Neural progenitor cell (in vitro differentiated cells): ENCODE results near the gene TRAF3. TPM values are rescaled to one million over a fixed set of nuclear protein-coding genes. Genes with fewer than 3 reads are reported as not detected.

Experiments
- DNase-seq: peaks from one replicate; pipeline ENCODE4 v3.0.0-alpha.2; 2016; ENCODE audit warnings: low spot score
- H2AFZ ChIP-seq: fragments of 200-600 bp; sonication (generic); replicated peaks from 2 replicates; pipeline ENCODE4 v1.6.1; 2016; ENCODE audit warnings: antibody characterized with exemption
- H3F3A ChIP-seq: fragments of 200-600 bp; sonication (generic); 2 replicates; pipeline ENCODE4 v1.6.1; 2016; ENCODE audit warnings: antibody characterized with exemption, low read depth
- H3K27ac ChIP-seq: fragments of 200-600 bp; sonication (generic); 2 replicates; pipeline ENCODE4 v1.5.1; 2016; ENCODE audit warnings: mild to moderate bottlenecking
- H3K27me3 ChIP-seq: fragments of 200-600 bp; sonication (generic); 2 replicates; pipeline ENCODE4 v1.6.1; 2016; ENCODE audit warnings: mild to moderate bottlenecking, moderate library complexity
- H3K36me3 ChIP-seq: fragments of 200-600 bp; sonication (generic); 2 replicates; pipeline ENCODE4 v1.5.1; 2016
- H3K4me1 ChIP-seq: fragments of 200-600 bp; sonication (generic); 2 replicates; pipeline ENCODE4 v1.6.1; 2016; ENCODE audit warnings: mixed run types
- H3K4me2 ChIP-seq: fragments of 200-600 bp; sonication (generic); 2 replicates; pipeline ENCODE4 v1.6.1; 2016
- H3K4me3 ChIP-seq: fragments of 200-600 bp; sonication (generic); 2 replicates; pipeline ENCODE4 v1.5.1; 2016
- H3K79me2 ChIP-seq: fragments of 200-600 bp; sonication (generic); 2 replicates; pipeline ENCODE4 v1.6.1; 2016; ENCODE audit warnings: low read depth
- H3K9ac ChIP-seq: fragments of 200-600 bp; sonication (generic); 2 replicates; pipeline ENCODE4 v1.6.1; 2016
- H3K9me3 ChIP-seq: fragments of 200-600 bp; sonication (generic); 2 replicates; pipeline ENCODE4 v1.5.1; 2016; ENCODE audit warnings: low read depth
- H4K20me1 ChIP-seq: fragments of 200-600 bp; sonication (generic); 2 replicates; pipeline ENCODE4 v1.6.1; 2016; ENCODE audit warnings: low read depth
- H3K27ac Mint-ChIP-seq: 3 replicates; pipeline ENCODE4 v1.8.0; 2021; ENCODE audit warnings: mixed read lengths
- H3K27me3 Mint-ChIP-seq: 2 replicates; pipeline ENCODE4 v1.8.0; 2022; ENCODE audit warnings: low read depth, mild to moderate bottlenecking, inconsistent platforms, moderate library complexity, mixed read lengths; ENCODE audit not compliant: insufficient read depth
- H3K36me3 Mint-ChIP-seq: 3 replicates; pipeline ENCODE4 v1.8.0; 2021; ENCODE audit warnings: mixed read lengths
- H3K4me1 Mint-ChIP-seq: 3 replicates; pipeline ENCODE4 v1.8.0; 2021; ENCODE audit warnings: mixed read lengths
- H3K4me3 Mint-ChIP-seq: 3 replicates; pipeline ENCODE4 v1.8.0; 2021; ENCODE audit warnings: mild to moderate bottlenecking, moderate library complexity, mixed read lengths
- H3K9me3 Mint-ChIP-seq: 3 replicates; pipeline ENCODE4 v1.8.0; 2020; ENCODE audit warnings: mixed read lengths
- EZH2 ChIP-seq: fragments of 200-600 bp; sonication (generic); IDR thresholded peaks from 2 replicates; pipeline ENCODE4 v1.6.1; 2017; ENCODE audit warnings: antibody characterized with exemption, mild to moderate bottlenecking, moderate library complexity
- EZH2phosphoT487 ChIP-seq: fragments of 200-600 bp; sonication (generic); IDR thresholded peaks from 2 replicates; pipeline ENCODE4 v1.6.1; 2017; ENCODE audit warnings: antibody characterized with exemption
- total RNA-seq: library from RNA; depleted of rRNA; stranded (reverse); fragments of >200 nt; gene quantifications from 2 replicates; pipeline ENCODE4 v1.2.3, GENCODE V29; 2015; ENCODE audit warnings: low replicate concordance
- TF ChIP-seq, protein P1 (sequence below): fragments of 200-600 bp; sonication (generic); IDR thresholded peaks from 2 replicates; pipeline ENCODE4 v1.5.1; 2017; ENCODE audit warnings: antibody characterized with exemption, mild to moderate bottlenecking

The TRAF3 gene, protein sequence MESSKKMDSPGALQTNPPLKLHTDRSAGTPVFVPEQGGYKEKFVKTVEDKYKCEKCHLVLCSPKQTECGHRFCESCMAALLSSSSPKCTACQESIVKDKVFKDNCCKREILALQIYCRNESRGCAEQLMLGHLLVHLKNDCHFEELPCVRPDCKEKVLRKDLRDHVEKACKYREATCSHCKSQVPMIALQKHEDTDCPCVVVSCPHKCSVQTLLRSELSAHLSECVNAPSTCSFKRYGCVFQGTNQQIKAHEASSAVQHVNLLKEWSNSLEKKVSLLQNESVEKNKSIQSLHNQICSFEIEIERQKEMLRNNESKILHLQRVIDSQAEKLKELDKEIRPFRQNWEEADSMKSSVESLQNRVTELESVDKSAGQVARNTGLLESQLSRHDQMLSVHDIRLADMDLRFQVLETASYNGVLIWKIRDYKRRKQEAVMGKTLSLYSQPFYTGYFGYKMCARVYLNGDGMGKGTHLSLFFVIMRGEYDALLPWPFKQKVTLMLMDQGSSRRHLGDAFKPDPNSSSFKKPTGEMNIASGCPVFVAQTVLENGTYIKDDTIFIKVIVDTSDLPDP
- 15.7 and 18.1 TPM in 2 replicates for total RNA-seq

DNA sequence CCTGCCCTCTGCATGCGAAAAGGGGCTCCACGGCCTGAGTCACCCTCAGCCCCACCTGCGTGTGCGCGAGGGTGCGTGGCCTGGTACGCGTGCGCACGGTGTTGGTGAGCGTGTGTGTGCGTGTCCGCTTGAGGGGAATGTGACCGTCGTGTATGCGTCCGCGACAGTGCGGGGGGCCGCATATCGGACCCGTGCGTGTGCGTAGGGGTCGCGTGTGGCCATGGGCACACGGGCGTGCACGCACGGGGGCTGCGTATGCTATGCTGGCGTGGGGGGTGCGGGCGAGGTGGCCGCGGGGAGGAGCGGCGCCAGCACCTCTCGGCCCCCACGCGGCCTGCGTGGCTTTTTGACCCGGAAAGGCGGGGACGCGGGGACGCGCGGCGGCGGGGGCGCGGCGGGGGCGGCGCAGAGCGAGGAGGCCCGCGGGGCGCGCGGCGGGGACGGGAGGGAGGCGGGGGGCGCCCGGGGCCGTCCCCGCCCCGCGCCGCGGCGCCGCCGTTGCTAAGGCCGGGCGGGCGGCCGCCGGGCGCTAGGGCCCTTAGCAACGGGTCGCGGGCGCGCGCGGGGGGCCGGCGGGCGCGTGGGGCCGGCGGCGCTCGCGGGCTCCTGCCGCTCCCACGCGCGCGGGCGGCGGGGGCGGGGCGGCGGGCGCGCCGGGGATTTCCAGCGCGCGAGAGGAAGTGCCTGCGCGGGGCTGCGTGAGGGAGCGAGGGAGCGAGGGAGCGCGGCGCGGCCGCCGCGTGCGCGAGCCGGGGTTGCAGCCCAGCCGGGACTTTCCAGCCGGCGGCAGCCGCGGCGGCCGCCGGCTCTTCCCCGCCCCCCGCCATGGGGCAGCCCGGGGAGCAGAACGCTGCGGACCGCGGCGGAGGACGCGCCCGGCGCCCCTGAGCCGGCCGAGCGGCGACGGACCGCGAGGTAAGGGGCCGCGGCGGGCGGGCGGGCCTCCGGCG lies at the start of gene TRAF3:
Gene TRAF3, plus strand, starts transcription at position 689 of the 950 bp plus-strand sequence. CDS start 92,753 bp downstream, outside the sequence.
- Mint-ChIP-seq H3K9me3 (no peaks in the 10 kb centered on the region), H3K36me3 (no peaks in the 10 kb centered on the region), H3K4me3 (peak within 1 kb of the TSS; percentile 89), H3K27me3 (peaks cover 2% of the 10 kb centered on the region), H3K27ac (peak within 1 kb of the TSS; percentile 21), H3K4me1 (peaks cover 32% of the 10 kb centered on the region)
- H3K9ac ChIP-seq = no peak within 1 kb of the TSS
- peaks cover 19% of the 10 kb centered on the region for H3F3A ChIP-seq
- H2AFZ ChIP-seq = peak within 1 kb of the TSS; percentile 89
- TF ChIP-seq, protein P1, sequence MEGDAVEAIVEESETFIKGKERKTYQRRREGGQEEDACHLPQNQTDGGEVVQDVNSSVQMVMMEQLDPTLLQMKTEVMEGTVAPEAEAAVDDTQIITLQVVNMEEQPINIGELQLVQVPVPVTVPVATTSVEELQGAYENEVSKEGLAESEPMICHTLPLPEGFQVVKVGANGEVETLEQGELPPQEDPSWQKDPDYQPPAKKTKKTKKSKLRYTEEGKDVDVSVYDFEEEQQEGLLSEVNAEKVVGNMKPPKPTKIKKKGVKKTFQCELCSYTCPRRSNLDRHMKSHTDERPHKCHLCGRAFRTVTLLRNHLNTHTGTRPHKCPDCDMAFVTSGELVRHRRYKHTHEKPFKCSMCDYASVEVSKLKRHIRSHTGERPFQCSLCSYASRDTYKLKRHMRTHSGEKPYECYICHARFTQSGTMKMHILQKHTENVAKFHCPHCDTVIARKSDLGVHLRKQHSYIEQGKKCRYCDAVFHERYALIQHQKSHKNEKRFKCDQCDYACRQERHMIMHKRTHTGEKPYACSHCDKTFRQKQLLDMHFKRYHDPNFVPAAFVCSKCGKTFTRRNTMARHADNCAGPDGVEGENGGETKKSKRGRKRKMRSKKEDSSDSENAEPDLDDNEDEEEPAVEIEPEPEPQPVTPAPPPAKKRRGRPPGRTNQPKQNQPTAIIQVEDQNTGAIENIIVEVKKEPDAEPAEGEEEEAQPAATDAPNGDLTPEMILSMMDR = no peak
- TF ChIP-seq EZH2phosphoT487 (no peak), EZH2 (no peak)
- H3K4me1 ChIP-seq = peaks cover 10% of the 10 kb centered on the region
- DNase-seq = peak; percentile 83
- no peaks in the 10 kb centered on the region for H3K36me3 ChIP-seq
- H3K9me3 ChIP-seq = no peaks in the 10 kb centered on the region
- peaks cover 16% of the 10 kb centered on the region for H4K20me1 ChIP-seq
- peak within 1 kb of the TSS; percentile 100 for H3K4me2 ChIP-seq
- H3K27me3 ChIP-seq = peaks cover 25% of the 10 kb centered on the region
- H3K79me2 ChIP-seq = peaks cover 36% of the 10 kb centered on the region
- H3K4me3 ChIP-seq = peak within 1 kb of the TSS; percentile 94
- H3K27ac ChIP-seq = no peak within 1 kb of the TSS

DNA sequence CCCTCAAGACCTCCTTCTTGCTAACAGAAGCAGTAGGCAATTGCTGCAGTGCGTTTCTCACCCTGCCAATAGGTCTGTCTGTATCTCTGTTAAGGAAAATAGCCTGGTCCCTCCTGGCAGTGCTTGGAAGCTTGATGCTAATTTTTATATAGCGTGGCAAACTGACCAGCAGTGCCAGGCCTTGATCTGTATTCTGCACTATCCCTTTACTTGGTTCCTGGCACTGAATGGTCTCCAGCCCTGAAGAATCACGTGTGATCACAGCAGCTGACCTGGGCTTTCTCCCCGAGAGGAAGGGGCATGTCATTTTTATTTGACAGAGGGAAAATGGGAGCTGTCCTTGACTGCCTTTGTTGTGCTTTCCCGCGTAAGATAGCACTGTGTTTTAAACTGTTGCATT lies 48.7 kb upstream of the TRAF3 start:
- no peak overlapping the region for H3K4me3 Mint-ChIP-seq
- peaks cover 3% of the 10 kb centered on the region for H3K27me3 Mint-ChIP-seq
- no peak overlapping the region for H3K27ac ChIP-seq
- H3K4me1 ChIP-seq = no peaks in the 10 kb centered on the region
- TF ChIP-seq, protein P1 = no peak
- no peak for TF ChIP-seq EZH2
- TF ChIP-seq EZH2phosphoT487 = no peak
- H3K27me3 ChIP-seq = no peaks in the 10 kb centered on the region
- peaks cover 8% of the 10 kb centered on the region for H4K20me1 ChIP-seq
- H3F3A ChIP-seq = no peaks in the 10 kb centered on the region
- H3K4me2 ChIP-seq = no peak overlapping the region
- no peaks in the 10 kb centered on the region for H3K79me2 ChIP-seq
- H3K9ac ChIP-seq = no peak overlapping the region
- DNase-seq = no peak
- peaks cover 2% of the 10 kb centered on the region for H3K4me1 Mint-ChIP-seq
- H3K9me3 Mint-ChIP-seq = no peaks in the 10 kb centered on the region
- H3K9me3 ChIP-seq = no peaks in the 10 kb centered on the region
- H3K36me3 Mint-ChIP-seq = peaks cover 37% of the 10 kb centered on the region
- H3K4me3 ChIP-seq = no peak overlapping the region
- H3K27ac Mint-ChIP-seq = no peak overlapping the region
- H2AFZ ChIP-seq = no peak overlapping the region
- H3K36me3 ChIP-seq = peaks cover 4% of the 10 kb centered on the region

DNA sequence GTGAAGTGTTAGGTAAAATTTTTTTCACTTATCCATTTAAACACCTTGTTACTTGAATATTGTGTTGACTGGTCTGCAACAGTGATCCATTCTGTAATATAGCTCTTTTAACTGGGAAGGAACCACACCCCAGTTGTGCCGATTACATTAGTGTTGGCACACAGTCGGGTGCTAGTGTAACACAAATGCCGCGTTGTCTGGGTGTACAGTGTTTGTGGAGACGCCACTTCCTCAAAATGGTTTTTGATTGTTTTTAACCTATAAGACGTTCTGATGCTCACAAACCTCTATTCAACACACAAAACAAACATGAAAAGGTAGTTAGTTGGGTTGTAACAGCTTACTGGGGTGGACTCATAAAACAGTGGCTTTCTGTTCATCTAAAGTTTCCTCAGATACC lies 48.0 kb upstream of the TRAF3 start:
- Histone ChIP-seq H3K27ac (no peak overlapping the region), H3K79me2 (no peaks in the 10 kb centered on the region), H3K4me2 (no peak overlapping the region), H2AFZ (no peak overlapping the region), H3K36me3 (no peaks in the 10 kb centered on the region), H3K9me3 (no peaks in the 10 kb centered on the region), H3K4me1 (no peaks in the 10 kb centered on the region), H3K27me3 (no peaks in the 10 kb centered on the region), H3K9ac (no peak overlapping the region), H4K20me1 (peaks cover 8% of the 10 kb centered on the region), H3K4me3 (no peak overlapping the region), H3F3A (no peaks in the 10 kb centered on the region)
- DNase-seq = no peak
- no peak overlapping the region for H3K4me3 Mint-ChIP-seq
- peaks cover 2% of the 10 kb centered on the region for H3K4me1 Mint-ChIP-seq
- peaks cover 33% of the 10 kb centered on the region for H3K36me3 Mint-ChIP-seq
- peaks cover 3% of the 10 kb centered on the region for H3K27me3 Mint-ChIP-seq
- TF ChIP-seq, protein P1 = no peak
- TF ChIP-seq EZH2phosphoT487 (no peak), EZH2 (no peak)
- no peaks in the 10 kb centered on the region for H3K9me3 Mint-ChIP-seq
- H3K27ac Mint-ChIP-seq = no peak overlapping the region
